HepG2 (cell line): ENCODE measurements around the gene PPOX. TPM values are rescaled to one million over a fixed set of nuclear protein-coding genes. Genes with fewer than 3 reads are reported as not detected.

Source experiments
- BRF2 ChIP-seq: sonication (generic); formaldehyde crosslinking; IDR thresholded peaks from 2 replicates; pipeline ENCODE4 v1.8.1; 2022; ENCODE audit warnings: mild to moderate bottlenecking, missing genetic modification reagents
- FOXK1 ChIP-seq: sonication (generic); formaldehyde crosslinking; IDR thresholded peaks from 2 replicates; pipeline ENCODE4 v1.4.0; 2020; ENCODE audit warnings: low read depth, missing genetic modification reagents, borderline replicate concordance
- GPN1 ChIP-seq: sonication (generic); formaldehyde crosslinking; IDR thresholded peaks from 2 replicates; pipeline ENCODE4 v1.5.1; 2020; ENCODE audit warnings: missing genetic modification reagents, borderline replicate concordance
- HIC2 ChIP-seq: sonication (generic); formaldehyde crosslinking; IDR thresholded peaks from 2 replicates; pipeline ENCODE4 v1.9.0; 2022; ENCODE audit warnings: low read depth, missing genetic modification reagents
- HINFP ChIP-seq: sonication (generic); formaldehyde crosslinking; IDR thresholded peaks from 2 replicates; pipeline ENCODE4 v1.4.0; 2020; ENCODE audit warnings: low read depth, mild to moderate bottlenecking, missing genetic modification reagents
- NFIB ChIP-seq: sonication (generic); formaldehyde crosslinking; IDR thresholded peaks from 2 replicates; pipeline ENCODE4 v1.9.0; 2021; ENCODE audit warnings: missing genetic modification reagents, mild to moderate bottlenecking, borderline replicate concordance
- POLR2AphosphoS2 ChIP-seq: IDR thresholded peaks from 2 replicates; pipeline ENCODE4 v1.6.1; 2011; ENCODE audit warnings: low read depth, low read length, improper control_type of control experiment
- RNF219 ChIP-seq: sonication (generic); formaldehyde crosslinking; IDR thresholded peaks from 2 replicates; pipeline ENCODE4 v1.5.0; 2020; ENCODE audit warnings: mild to moderate bottlenecking, missing genetic modification reagents
- SNRNP70 ChIP-seq: fragments of 200-400 bp; formaldehyde crosslinking; IDR thresholded peaks from 2 replicates; pipeline ENCODE4 v1.6.1; 2017; ENCODE audit warnings: mild to moderate bottlenecking, low read depth, low read length, moderate library complexity
- TEAD3 ChIP-seq: optimal IDR thresholded peaks from 2 replicates; pipeline ENCODE3; 2016; ENCODE audit warnings: borderline replicate concordance
- ZKSCAN8 ChIP-seq: IDR thresholded peaks from 2 replicates; pipeline ENCODE4 v1.6.1; 2016; ENCODE audit warnings: borderline replicate concordance, missing genetic modification reagents, missing compliant biosample characterization
- ZNF234 ChIP-seq: sonication (generic); formaldehyde crosslinking; conservative IDR thresholded peaks from 2 replicates; pipeline ENCODE4 v1.5.1; 2020; ENCODE audit warnings: mild to moderate bottlenecking, missing genetic modification reagents
- ZNF256 ChIP-seq: sonication (generic); formaldehyde crosslinking; conservative IDR thresholded peaks from 2 replicates; pipeline ENCODE4 v1.4.0; 2020; ENCODE audit warnings: missing genetic modification reagents
- ZNF296 ChIP-seq: sonication (generic); formaldehyde crosslinking; conservative IDR thresholded peaks from 2 replicates; pipeline ENCODE4 v1.5.0; 2020; ENCODE audit warnings: mild to moderate bottlenecking, missing genetic modification reagents
- ZNF337 ChIP-seq: sonication (generic); formaldehyde crosslinking; IDR thresholded peaks from 2 replicates; pipeline ENCODE4 v1.5.1; 2020; ENCODE audit warnings: missing genetic modification reagents, low read depth, mild to moderate bottlenecking, borderline replicate concordance
- ZNF33B ChIP-seq: sonication (generic); formaldehyde crosslinking; IDR thresholded peaks from 2 replicates; pipeline ENCODE4 v1.5.1; 2020; ENCODE audit warnings: mild to moderate bottlenecking, missing genetic modification reagents
- ZNF350 ChIP-seq: sonication (generic); formaldehyde crosslinking; IDR thresholded peaks from 2 replicates; pipeline ENCODE4 v1.4.0; 2020; ENCODE audit warnings: mild to moderate bottlenecking, low read depth, missing genetic modification reagents, borderline replicate concordance
- ZNF414 ChIP-seq: sonication (generic); formaldehyde crosslinking; IDR thresholded peaks from 2 replicates; pipeline ENCODE4 v1.5.0; 2020; ENCODE audit warnings: missing genetic modification reagents
- ZNF530 ChIP-seq: sonication (generic); formaldehyde crosslinking; IDR thresholded peaks from 2 replicates; pipeline ENCODE4 v1.5.0; 2020; ENCODE audit warnings: low read depth, mild to moderate bottlenecking, missing genetic modification reagents
- ZNF850 ChIP-seq: sonication (generic); formaldehyde crosslinking; conservative IDR thresholded peaks from 2 replicates; pipeline ENCODE4 v1.9.0; 2021; ENCODE audit warnings: mild to moderate bottlenecking, missing genetic modification reagents
- ZNF891 ChIP-seq: sonication (generic); formaldehyde crosslinking; IDR thresholded peaks from 2 replicates; pipeline ENCODE4 v1.5.0; 2020; ENCODE audit warnings: mild to moderate bottlenecking, missing genetic modification reagents
- polyA plus RNA-seq, 8 experiments: library from polyadenylated mRNA; depleted of rRNA in 3 of 8; stranded (reverse) in 7 of 8; unstranded in 1 of 8; fragments of >200 nt; fragmentation: Illumina TruSeq in 4 of 8; extraction: Trizol in 4 of 8; gene quantifications; 2 replicates each; pipeline versions ENCODE4 v1.2.1 to v1.2.3, GENCODE V29; 2011 to 2016; ENCODE audit warnings: low read depth in 4 of 8, missing spikeins in 1 of 8, mixed read lengths in 1 of 8; ENCODE audit not compliant: insufficient read depth in 1 of 8
- total RNA-seq, 5 experiments: library from RNA; depleted of rRNA; stranded (reverse); fragments of >200 nt; fragmentation: Illumina TruSeq; extraction: Trizol; gene quantifications; 2 replicates each; pipeline ENCODE4 v1.2.3, GENCODE V29; 2016; ENCODE audit warnings: low read depth in 1 of 5

The PPOX gene
- total and polyA plus RNA-seq, 2 of the 13 experiments (the other 11 are each of a cell fraction or from before 2014, with no cell fraction given), result 15.5 to 27.7 TPM

- TF ChIP-seq FOXK1 (CRISPR knock-in tag), result peak; percentile 71; the same call in 1 of the 2 replicates
- TF ChIP-seq HINFP (CRISPR knock-in tag), result 0 out of 2 replicates have a peak, but pooled peaks have one; percentile 55
- no peak for TF ChIP-seq TEAD3 (CRISPR knock-in tag)
- TF ChIP-seq SNRNP70, result no peak
- no peak for TF ChIP-seq ZNF296
- no peak for TF ChIP-seq ZNF234
- no peak for TF ChIP-seq ZNF33B (CRISPR knock-in tag)
- TF ChIP-seq ZNF350 (CRISPR knock-in tag), result peak; percentile 83; the same call in 1 of the 2 replicates
- TF ChIP-seq ZKSCAN8, result peak; percentile 31; the same call in 1 of the 2 replicates
- TF ChIP-seq POLR2AphosphoS2, result no peak
- TF ChIP-seq RNF219 (CRISPR knock-in tag), result no peak
- no peak for TF ChIP-seq BRF2 (CRISPR knock-in tag)
- peak; percentile 54; the same call in 1 of the 2 replicates for TF ChIP-seq GPN1
- no peak for TF ChIP-seq ZNF891 (CRISPR knock-in tag)
- no peak for TF ChIP-seq HIC2 (CRISPR knock-in tag)
- no peak for TF ChIP-seq ZNF256
- no peak; the same call in 1 of the 2 replicates for TF ChIP-seq ZNF414 (CRISPR knock-in tag)
- TF ChIP-seq ZNF850 (CRISPR knock-in tag), result 0 out of 2 replicates have a peak, but pooled peaks have one; percentile 2
- no peak for TF ChIP-seq ZNF530 (CRISPR knock-in tag)
- TF ChIP-seq NFIB (CRISPR knock-in tag), result no peak
- TF ChIP-seq ZNF337 (CRISPR knock-in tag), result no peak
Observed at GRCh38 chr1:161153682-161154337, 12.4 kb upstream of the PPOX start, which contains the start of gene UFC1 (continued).
